Measurements from ENCODE around the gene FCER2. TPM values are rescaled to one million over a fixed set of nuclear protein-coding genes. Genes with fewer than 3 reads are reported as not detected.

The FCER2 gene, protein sequence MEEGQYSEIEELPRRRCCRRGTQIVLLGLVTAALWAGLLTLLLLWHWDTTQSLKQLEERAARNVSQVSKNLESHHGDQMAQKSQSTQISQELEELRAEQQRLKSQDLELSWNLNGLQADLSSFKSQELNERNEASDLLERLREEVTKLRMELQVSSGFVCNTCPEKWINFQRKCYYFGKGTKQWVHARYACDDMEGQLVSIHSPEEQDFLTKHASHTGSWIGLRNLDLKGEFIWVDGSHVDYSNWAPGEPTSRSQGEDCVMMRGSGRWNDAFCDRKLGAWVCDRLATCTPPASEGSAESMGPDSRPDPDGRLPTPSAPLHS
- not detected in 2 replicates for polyA plus RNA-seq (2011; rRNA removed)
- polyA plus RNA-seq (2012; cell fraction: cytosol; rRNA removed): not detected in 2 replicates
- polyA plus RNA-seq (2012; cell fraction: nucleus; rRNA removed): not detected in 2 replicates
- not detected in 3 replicates for polyA plus RNA-seq (2017; fragmentation: RNase III; extraction: RNeasy Plus Mini Kit Qiagen cat#74134 plus additional on column Dnase treatment)
- polyA minus RNA-seq (2011; rRNA and poly(A)+ RNA removed): not detected in 2 replicates

GRCh38 chr19:7701654-7702457, at the start of gene FCER2:
Gene FCER2, minus strand, starts transcription at chr19:7702131. Its CDS starts 2,371 bp downstream, at chr19:7699760.
- H3K4me2 ChIP-seq: no peak within 1 kb of the TSS
- TF ChIP-seq RNF2 (IDR thresholded peaks at IDR 0.05; ENCODE audit: borderline replicate concordance, low read depth): no peak
- no peak for TF ChIP-seq FOSB (CRISPR knock-in tag; IDR thresholded peaks at IDR 0.05)
- TF ChIP-seq PHF8 (IDR thresholded peaks at IDR 0.05; ENCODE audit: borderline replicate concordance, low read depth): no peak
- no peak for TF ChIP-seq BCL3 (IDR thresholded peaks at IDR 0.05)
- no peak for TF ChIP-seq MAFK (IDR thresholded peaks at IDR 0.05; ENCODE audit: partially characterized antibody)
- TF ChIP-seq ZFP36 (IDR thresholded peaks at IDR 0.05; ENCODE audit: borderline replicate concordance, partially characterized antibody): peak; percentile 27
- TF ChIP-seq HEYL (CRISPR knock-in tag; IDR thresholded peaks at IDR 0.05): no peak
- TF ChIP-seq, protein P1, sequence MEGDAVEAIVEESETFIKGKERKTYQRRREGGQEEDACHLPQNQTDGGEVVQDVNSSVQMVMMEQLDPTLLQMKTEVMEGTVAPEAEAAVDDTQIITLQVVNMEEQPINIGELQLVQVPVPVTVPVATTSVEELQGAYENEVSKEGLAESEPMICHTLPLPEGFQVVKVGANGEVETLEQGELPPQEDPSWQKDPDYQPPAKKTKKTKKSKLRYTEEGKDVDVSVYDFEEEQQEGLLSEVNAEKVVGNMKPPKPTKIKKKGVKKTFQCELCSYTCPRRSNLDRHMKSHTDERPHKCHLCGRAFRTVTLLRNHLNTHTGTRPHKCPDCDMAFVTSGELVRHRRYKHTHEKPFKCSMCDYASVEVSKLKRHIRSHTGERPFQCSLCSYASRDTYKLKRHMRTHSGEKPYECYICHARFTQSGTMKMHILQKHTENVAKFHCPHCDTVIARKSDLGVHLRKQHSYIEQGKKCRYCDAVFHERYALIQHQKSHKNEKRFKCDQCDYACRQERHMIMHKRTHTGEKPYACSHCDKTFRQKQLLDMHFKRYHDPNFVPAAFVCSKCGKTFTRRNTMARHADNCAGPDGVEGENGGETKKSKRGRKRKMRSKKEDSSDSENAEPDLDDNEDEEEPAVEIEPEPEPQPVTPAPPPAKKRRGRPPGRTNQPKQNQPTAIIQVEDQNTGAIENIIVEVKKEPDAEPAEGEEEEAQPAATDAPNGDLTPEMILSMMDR (IDR thresholded peaks at IDR 0.05): no peak
- H3K9me3 ChIP-seq: no peaks in the 10 kb centered on the region
- FAIRE-seq (no peak), DNase-seq (ENCODE audit: low read depth in 1 of 2, low spot score in 1 of 2) (no peak), ATAC-seq (no peak)
- H3K4me3 ChIP-seq: no peak within 1 kb of the TSS
- POLR2A ChIA-PET: no interaction called here
- no peaks in the 10 kb centered on the region for H3K4me1 ChIP-seq
- H3K27ac ChIP-seq: no peak within 1 kb of the TSS
- CTCF ChIA-PET: no interaction called here
- 34% methylated on average over 17 of the region's 20 CpGs for WGBS (ENCODE audit: missing lambda C conversion rate)

GRCh38 chr19:7751157-7751783, 49.3 kb upstream of the FCER2 start:
- no peak overlapping the region for H3K4me2 ChIP-seq
- ChIA-PET CTCF (no interaction called here), POLR2A (no interaction called here)
- H3K9me3 ChIP-seq: peaks cover 6% of the 10 kb centered on the region; the same call in 1 of the 3 replicates
- 27% methylated on average over 9 of the region's 12 CpGs for WGBS (ENCODE audit: missing lambda C conversion rate)
- FAIRE-seq: no peak
- DNase-seq (ENCODE audit: low read depth in 1 of 2, low spot score in 1 of 2): no peak
- H3K4me1 ChIP-seq: no peaks in the 10 kb centered on the region
- TF ChIP-seq, protein P1 (IDR thresholded peaks at IDR 0.05): no peak
- TF ChIP-seq HOXB5 (CRISPR knock-in tag; IDR thresholded peaks at IDR 0.05): no peak
- TF ChIP-seq, protein P2, sequence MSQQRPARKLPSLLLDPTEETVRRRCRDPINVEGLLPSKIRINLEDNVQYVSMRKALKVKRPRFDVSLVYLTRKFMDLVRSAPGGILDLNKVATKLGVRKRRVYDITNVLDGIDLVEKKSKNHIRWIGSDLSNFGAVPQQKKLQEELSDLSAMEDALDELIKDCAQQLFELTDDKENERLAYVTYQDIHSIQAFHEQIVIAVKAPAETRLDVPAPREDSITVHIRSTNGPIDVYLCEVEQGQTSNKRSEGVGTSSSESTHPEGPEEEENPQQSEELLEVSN (IDR thresholded peaks at IDR 0.05; ENCODE audit: borderline replicate concordance, low read depth): no peak
- TF ChIP-seq MYC (IDR thresholded peaks at IDR 0.05; ENCODE audit: borderline replicate concordance, low read length): no peak
- TF ChIP-seq NFE2L2 (conservative IDR thresholded peaks at IDR 0.05; ENCODE audit: low read length): no peak
- no peak for TF ChIP-seq RCOR1 (IDR thresholded peaks at IDR 0.05; ENCODE audit: low read depth, low read length)
- TF ChIP-seq RAD21 (conservative IDR thresholded peaks at IDR 0.05 in 1 of 2, IDR thresholded peaks at IDR 0.05 in 1 of 2): no peak
- TF ChIP-seq GATA3 (IDR thresholded peaks at IDR 0.05; ENCODE audit: borderline replicate concordance): no peak
- TF ChIP-seq HOXB13 (CRISPR knock-in tag; IDR thresholded peaks at IDR 0.05; ENCODE audit: low read depth): no peak
- TF ChIP-seq, protein P3, sequence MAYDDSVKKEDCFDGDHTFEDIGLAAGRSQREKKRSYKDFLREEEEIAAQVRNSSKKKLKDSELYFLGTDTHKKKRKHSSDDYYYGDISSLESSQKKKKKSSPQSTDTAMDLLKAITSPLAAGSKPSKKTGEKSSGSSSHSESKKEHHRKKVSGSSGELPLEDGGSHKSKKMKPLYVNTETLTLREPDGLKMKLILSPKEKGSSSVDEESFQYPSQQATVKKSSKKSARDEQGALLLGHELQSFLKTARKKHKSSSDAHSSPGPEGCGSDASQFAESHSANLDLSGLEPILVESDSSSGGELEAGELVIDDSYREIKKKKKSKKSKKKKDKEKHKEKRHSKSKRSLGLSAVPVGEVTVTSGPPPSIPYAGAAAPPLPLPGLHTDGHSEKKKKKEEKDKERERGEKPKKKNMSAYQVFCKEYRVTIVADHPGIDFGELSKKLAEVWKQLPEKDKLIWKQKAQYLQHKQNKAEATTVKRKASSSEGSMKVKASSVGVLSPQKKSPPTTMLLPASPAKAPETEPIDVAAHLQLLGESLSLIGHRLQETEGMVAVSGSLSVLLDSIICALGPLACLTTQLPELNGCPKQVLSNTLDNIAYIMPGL (CRISPR knock-in tag; IDR thresholded peaks at IDR 0.05; ENCODE audit: borderline replicate concordance): no peak
- no peak for TF ChIP-seq RFX5 (IDR thresholded peaks at IDR 0.05)
- no peak for TF ChIP-seq ESRRA (IDR thresholded peaks at IDR 0.05; ENCODE audit: borderline replicate concordance, low read length)
- H3K27ac ChIP-seq: no peak overlapping the region
- no peak for ATAC-seq
- H3K4me3 ChIP-seq: no peak overlapping the region
